GM21390 (cell line): ENCODE measurements around the gene NTSR1.

Experiments used
- ATAC-seq: cut with Tn5 transposase; IDR thresholded peaks from one replicate; pipeline ENCODE4 v1.9.1; 2021; ENCODE audit not compliant: unreplicated experiment

The NTSR1 gene

GRCh38 chr20:62724692-62725595 is 16.3 kb downstream of the NTSR1 start:
- no peak for ATAC-seq

GRCh38 chr20:62725596-62726268 is 17.1 kb downstream of the NTSR1 start:
- no peak for ATAC-seq

GRCh38 chr20:62726276-62726675 is 17.6 kb downstream of the NTSR1 start:
- no peak for ATAC-seq

- no peak for ATAC-seq
Observed at GRCh38 chr20:62726716-62727583, 18.3 kb downstream of the NTSR1 start.

GRCh38 chr20:62727584-62728027 is 19.0 kb downstream of the NTSR1 start:
- no peak for ATAC-seq

- ATAC-seq: no peak
Observed at GRCh38 chr20:62728028-62728780, 19.6 kb downstream of the NTSR1 start.

GRCh38 chr20:62728781-62729300 is 20.2 kb downstream of the NTSR1 start:
- no peak for ATAC-seq

GRCh38 chr20:62730481-62730880 is 21.8 kb downstream of the NTSR1 start:
- ATAC-seq: no peak

GRCh38 chr20:62732031-62732760 is 23.6 kb downstream of the NTSR1 start:
- ATAC-seq: no peak

GRCh38 chr20:62732842-62733525 is 24.3 kb downstream of the NTSR1 start:
- no peak for ATAC-seq

- no peak for ATAC-seq
Observed at GRCh38 chr20:62733526-62733842, 24.8 kb downstream of the NTSR1 start.

GRCh38 chr20:62733891-62734290 is 25.3 kb downstream of the NTSR1 start:
- no peak for ATAC-seq

- ATAC-seq: no peak
Observed at GRCh38 chr20:62734326-62734725, 25.7 kb downstream of the NTSR1 start.

- ATAC-seq: no peak
Observed at GRCh38 chr20:62734881-62735280, 26.2 kb downstream of the NTSR1 start.

GRCh38 chr20:62735331-62735821 is 26.7 kb downstream of the NTSR1 start:
- ATAC-seq: no peak

- no peak for ATAC-seq
Observed at GRCh38 chr20:62736026-62736406, 27.4 kb downstream of the NTSR1 start.

- ATAC-seq: no peak
Observed at GRCh38 chr20:62736407-62737071, 27.9 kb downstream of the NTSR1 start.

- ATAC-seq: no peak
Observed at GRCh38 chr20:62737271-62737811, 28.7 kb downstream of the NTSR1 start.
